ENCODE results near the gene CD200R1.
"Not testable (repeated sequence)": the region's sequence is repeated elsewhere in the genome, so short reads cannot be mapped to it uniquely, and the experiment has no call there.

The CD200R1 gene

GRCh38 chr3:112973325-112974177, 1.4 kb downstream of the CD200R1 start:
- no peak for DNase-seq (ENCODE audit: low spot score)

GRCh38 chr3:112972158-112972557, 2.7 kb downstream of the CD200R1 start:
- DNase-seq (ENCODE audit: low spot score) = no peak

- no peak for DNase-seq (ENCODE audit: low spot score)
Measured at GRCh38 chr3:112967828-112968227, 7.1 kb downstream of the CD200R1 start.

GRCh38 chr3:112967425-112967824, 7.5 kb downstream of the CD200R1 start:
- no peak for DNase-seq (ENCODE audit: low spot score)

- DNase-seq (ENCODE audit: low spot score) = no peak
Measured at GRCh38 chr3:112966633-112967032, 8.3 kb downstream of the CD200R1 start.

GRCh38 chr3:112965656-112966055, 9.2 kb downstream of the CD200R1 start:
- no peak for DNase-seq (ENCODE audit: low spot score)

GRCh38 chr3:112963683-112964082, 11.2 kb downstream of the CD200R1 start:
- no peak for DNase-seq (ENCODE audit: low spot score)

- DNase-seq (ENCODE audit: low spot score) = no peak
Measured at GRCh38 chr3:112958811-112959560, 15.9 kb downstream of the CD200R1 start.

GRCh38 chr3:112956351-112956750, 18.6 kb downstream of the CD200R1 start:
- DNase-seq (ENCODE audit: low spot score) = no peak

- DNase-seq (ENCODE audit: low spot score) = no peak
Measured at GRCh38 chr3:112948346-112948838, 26.5 kb downstream of the CD200R1 start.

GRCh38 chr3:112931736-112932521, 43.0 kb downstream of the CD200R1 start:
- DNase-seq (ENCODE audit: low spot score) = no peak

- DNase-seq (ENCODE audit: low spot score) = no peak
Measured at GRCh38 chr3:112930771-112931170, 44.1 kb downstream of the CD200R1 start.

GRCh38 chr3:112925969-112926368, 48.9 kb downstream of the CD200R1 start:
- no peak for DNase-seq (ENCODE audit: low spot score)

GRCh38 chr3:112925560-112925959, 49.3 kb downstream of the CD200R1 start:
- no peak for DNase-seq (ENCODE audit: low spot score)

GRCh38 chr3:112919541-112919940, 55.4 kb downstream of the CD200R1 start:
- not testable (repeated sequence) for DNase-seq (ENCODE audit: low spot score)

GRCh38 chr3:112908252-112908651, 66.7 kb downstream of the CD200R1 start:
- no peak for DNase-seq (ENCODE audit: low spot score)

- DNase-seq (ENCODE audit: low spot score) = no peak
Measured at GRCh38 chr3:112904786-112905185, 70.1 kb downstream of the CD200R1 start.

GRCh38 chr3:112900113-112900512, 74.8 kb downstream of the CD200R1 start:
- DNase-seq (ENCODE audit: low spot score) = no peak

- DNase-seq (ENCODE audit: low spot score) = no peak
Measured at GRCh38 chr3:112897791-112898190, 77.1 kb downstream of the CD200R1 start.

- no peak for DNase-seq (ENCODE audit: low spot score)
Measured at GRCh38 chr3:112894258-112894657, 80.6 kb downstream of the CD200R1 start.

GRCh38 chr3:112889357-112889756, 85.5 kb downstream of the CD200R1 start:
- no peak for DNase-seq (ENCODE audit: low spot score)

- DNase-seq (ENCODE audit: low spot score) = no peak
Measured at GRCh38 chr3:112888381-112889085, 86.4 kb downstream of the CD200R1 start.

All from left forelimb (tissue), 1 donor.